Natural killer cell (primary cell): ENCODE measurements around the gene CPZ. TPM values are rescaled to one million over a fixed set of nuclear protein-coding genes. Genes with fewer than 3 reads are reported as not detected.

Experiments
- ATAC-seq, 3 donors: fragments of 150-1000 bp in 2 of 3; fragments of 200-7000 bp in 1 of 3; cut with Tn5 transposase; 1 replicate in 1 of 3; 2 replicates in 2 of 3; pipeline ENCODE4 v1.10.0; 2021; ENCODE audit warnings: mild to moderate bottlenecking in 2 of 3, moderate library complexity in 2 of 3
- DNase-seq, 2 donors: peaks; one replicate each; pipeline versions ENCODE4 v3.0.0 to v3.0.0-alpha.2; 2013 to 2021; ENCODE audit warnings: mixed read lengths in 1 of 2
- H3K27ac ChIP-seq: one replicate; pipeline ENCODE4 v1.5.1; 2013; ENCODE audit warnings: mild to moderate bottlenecking, low read length
- H3K27me3 ChIP-seq: one replicate; pipeline ENCODE4 v1.6.1; 2013; ENCODE audit warnings: low read length; ENCODE audit not compliant: control insufficient read depth, insufficient read depth
- H3K36me3 ChIP-seq: one replicate; pipeline ENCODE4 v1.6.1; 2013; ENCODE audit warnings: low read length; ENCODE audit not compliant: control insufficient read depth, insufficient read depth
- H3K4me1 ChIP-seq: one replicate; pipeline ENCODE4 v1.6.1; 2013; ENCODE audit warnings: low read length; ENCODE audit not compliant: control insufficient read depth, insufficient read depth
- H3K4me3 ChIP-seq: one replicate; pipeline ENCODE4 v1.5.1; 2013; ENCODE audit warnings: low read length
- H3K9me3 ChIP-seq: one replicate; pipeline ENCODE4 v1.6.1; 2013; ENCODE audit warnings: low read length; ENCODE audit not compliant: control insufficient read depth, insufficient read depth
- H3K27ac Mint-ChIP-seq, 2 donors: one replicate each; pipeline ENCODE4 v1.8.0; 2022; ENCODE audit warnings: mild to moderate bottlenecking in 2 of 2, mixed read lengths in 2 of 2, moderate library complexity in 1 of 2
- H3K27me3 Mint-ChIP-seq, 2 donors: one replicate each; pipeline ENCODE4 v1.8.0; 2022; ENCODE audit warnings: low read depth in 2 of 2, mixed read lengths in 2 of 2
- H3K36me3 Mint-ChIP-seq: one replicate; pipeline ENCODE4 v1.8.0; 2022; ENCODE audit warnings: mixed read lengths
- H3K4me1 Mint-ChIP-seq, 2 donors: one replicate each; pipeline ENCODE4 v1.8.0; 2022; ENCODE audit warnings: mixed read lengths in 2 of 2
- H3K4me3 Mint-ChIP-seq: one replicate; pipeline ENCODE4 v1.8.0; 2022; ENCODE audit warnings: mild to moderate bottlenecking, moderate library complexity, mixed read lengths
- H3K9me3 Mint-ChIP-seq, 2 donors: one replicate each; pipeline ENCODE4 v1.8.0; 2022; ENCODE audit warnings: mixed read lengths in 2 of 2
- WGBS: methylation state at CpG from one replicate; pipeline ENCODE4 v1.1.7; 2013; ENCODE audit warnings: missing lambda C conversion rate; ENCODE audit not compliant: insufficient coverage; 5-methylcytosine and 5-hydroxymethylcytosine counted together
- intact Hi-C: fragments of 100-400 bp; cut with micrococcal nuclease; formaldehyde crosslinking; loops from one replicate; pipeline ENCODE4 v1.14.2; 2022
- total RNA-seq, 4 donors: library from RNA; stranded (reverse); fragments of 120-200 nt in 1 of 4; gene quantifications; one replicate each; pipeline versions ENCODE4 v1.2.3 to v1.2.4, GENCODE V29; 2013 to 2022
- TF ChIP-seq, protein P1 (sequence below): fragments of 200-600 bp; IDR thresholded peaks from one replicate; pipeline ENCODE4 v1.8.0; 2022; ENCODE audit warnings: antibody characterized with exemption

CPZ gene
- total RNA-seq, 3 donors from 2014 or later (not counting 1 experiment from before 2014, with no cell fraction given): not detected

DNA sequence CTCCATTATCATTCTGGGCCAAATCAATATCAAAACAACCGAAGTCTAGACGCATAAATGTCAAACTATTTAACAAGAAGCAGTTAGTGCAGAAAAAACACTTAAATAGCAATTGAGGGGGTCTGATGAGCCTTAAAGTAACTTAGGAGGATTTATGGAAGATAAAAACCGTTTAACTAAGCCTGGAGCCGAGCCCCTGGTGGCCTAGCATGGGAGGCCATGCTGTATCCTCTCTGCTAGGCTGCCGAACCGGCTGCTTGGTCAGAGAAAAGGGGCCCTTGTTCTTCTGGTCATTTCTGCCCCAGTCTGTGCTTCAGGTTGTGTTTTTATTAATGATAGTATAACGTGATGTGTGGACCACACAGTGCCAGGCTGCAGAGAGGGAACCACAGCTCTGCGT is 72.4 kb downstream of the CPZ start:
- no peaks in the 10 kb centered on the region for H3K36me3 ChIP-seq
- DNase-seq (no peak), ATAC-seq (no peak)
- H3K36me3 Mint-ChIP-seq: no peaks in the 10 kb centered on the region
- H3K4me3 ChIP-seq: no peak overlapping the region
- no peaks in the 10 kb centered on the region for H3K9me3 Mint-ChIP-seq
- H3K27me3 Mint-ChIP-seq: peaks cover 3 to 10% of the 10 kb centered on the region in 2 donors
- intact Hi-C loops: no loop called here
- no peaks in the 10 kb centered on the region for H3K4me1 ChIP-seq
- no peak overlapping the region for H3K4me3 Mint-ChIP-seq
- WGBS: 73% methylated on average over 8 of the region's 8 CpGs
- H3K4me1 Mint-ChIP-seq: no peaks in the 10 kb centered on the region
- TF ChIP-seq, protein P1, sequence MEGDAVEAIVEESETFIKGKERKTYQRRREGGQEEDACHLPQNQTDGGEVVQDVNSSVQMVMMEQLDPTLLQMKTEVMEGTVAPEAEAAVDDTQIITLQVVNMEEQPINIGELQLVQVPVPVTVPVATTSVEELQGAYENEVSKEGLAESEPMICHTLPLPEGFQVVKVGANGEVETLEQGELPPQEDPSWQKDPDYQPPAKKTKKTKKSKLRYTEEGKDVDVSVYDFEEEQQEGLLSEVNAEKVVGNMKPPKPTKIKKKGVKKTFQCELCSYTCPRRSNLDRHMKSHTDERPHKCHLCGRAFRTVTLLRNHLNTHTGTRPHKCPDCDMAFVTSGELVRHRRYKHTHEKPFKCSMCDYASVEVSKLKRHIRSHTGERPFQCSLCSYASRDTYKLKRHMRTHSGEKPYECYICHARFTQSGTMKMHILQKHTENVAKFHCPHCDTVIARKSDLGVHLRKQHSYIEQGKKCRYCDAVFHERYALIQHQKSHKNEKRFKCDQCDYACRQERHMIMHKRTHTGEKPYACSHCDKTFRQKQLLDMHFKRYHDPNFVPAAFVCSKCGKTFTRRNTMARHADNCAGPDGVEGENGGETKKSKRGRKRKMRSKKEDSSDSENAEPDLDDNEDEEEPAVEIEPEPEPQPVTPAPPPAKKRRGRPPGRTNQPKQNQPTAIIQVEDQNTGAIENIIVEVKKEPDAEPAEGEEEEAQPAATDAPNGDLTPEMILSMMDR: no peak
- no peak overlapping the region for H3K27ac ChIP-seq
- no peaks in the 10 kb centered on the region for H3K9me3 ChIP-seq
- no peak overlapping the region for H3K27ac Mint-ChIP-seq
- no peaks in the 10 kb centered on the region for H3K27me3 ChIP-seq

DNA sequence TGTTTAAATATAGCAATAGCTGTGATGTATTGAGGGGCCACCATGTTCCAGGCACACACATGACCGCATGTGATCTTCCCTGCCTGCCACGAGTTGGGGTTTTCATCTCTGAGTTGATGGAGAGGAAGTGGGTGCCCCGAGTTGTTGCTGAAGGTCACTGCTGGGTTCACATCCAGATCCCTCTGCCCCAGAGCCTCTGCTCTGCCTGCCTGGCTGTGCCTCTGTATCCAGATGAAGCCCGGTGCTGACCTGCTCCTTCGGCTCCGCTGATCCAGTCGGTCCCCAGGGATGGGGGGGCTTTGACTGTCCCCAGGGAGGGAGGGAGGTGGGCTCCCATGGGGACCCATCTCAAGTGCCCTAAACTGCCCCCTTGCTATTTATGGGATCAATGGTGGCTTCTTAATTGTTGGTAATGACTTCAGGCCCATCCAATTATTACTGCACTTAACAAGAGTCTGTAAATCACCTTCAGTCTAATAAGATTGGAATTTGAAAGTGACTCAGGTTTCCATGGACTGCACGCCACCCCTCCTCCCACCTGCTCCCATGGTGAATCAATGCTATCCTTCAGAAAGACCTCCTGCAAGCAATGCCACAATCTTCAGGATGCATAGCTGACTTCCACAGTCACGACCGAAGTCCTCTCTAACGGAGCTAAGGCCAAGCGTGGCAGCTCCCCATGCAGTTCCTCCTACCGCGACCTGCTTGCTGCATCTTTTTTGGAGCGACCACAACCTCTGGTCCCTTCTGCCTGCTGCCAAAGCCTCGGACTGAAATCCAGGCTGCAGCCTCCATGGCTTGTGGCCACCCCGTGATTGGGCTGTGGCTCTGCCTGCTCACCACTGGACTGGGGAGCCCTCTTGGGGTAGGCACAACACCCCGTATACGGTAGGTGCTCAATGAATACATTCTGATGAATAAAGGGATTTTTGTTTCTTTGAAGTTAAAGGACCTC is 73.1 kb downstream of the CPZ start:
- H3K36me3 ChIP-seq: no peaks in the 10 kb centered on the region
- no peak overlapping the region for H3K4me3 Mint-ChIP-seq
- ATAC-seq (no peak), DNase-seq (no peak)
- H3K36me3 Mint-ChIP-seq: no peaks in the 10 kb centered on the region
- no peak overlapping the region for H3K27ac ChIP-seq
- no peaks in the 10 kb centered on the region for H3K9me3 Mint-ChIP-seq
- 81% methylated on average over 19 of the region's 19 CpGs for WGBS
- H3K9me3 ChIP-seq: no peaks in the 10 kb centered on the region
- no peaks in the 10 kb centered on the region for H3K4me1 Mint-ChIP-seq
- intact Hi-C loops: no loop called here
- H3K27me3 ChIP-seq: no peaks in the 10 kb centered on the region
- H3K4me3 ChIP-seq: no peak overlapping the region
- H3K27ac Mint-ChIP-seq: no peak overlapping the region
- no peaks in the 10 kb centered on the region for H3K4me1 ChIP-seq
- peaks cover 3 to 10% of the 10 kb centered on the region in 2 donors for H3K27me3 Mint-ChIP-seq
- TF ChIP-seq, protein P1: no peak

DNA sequence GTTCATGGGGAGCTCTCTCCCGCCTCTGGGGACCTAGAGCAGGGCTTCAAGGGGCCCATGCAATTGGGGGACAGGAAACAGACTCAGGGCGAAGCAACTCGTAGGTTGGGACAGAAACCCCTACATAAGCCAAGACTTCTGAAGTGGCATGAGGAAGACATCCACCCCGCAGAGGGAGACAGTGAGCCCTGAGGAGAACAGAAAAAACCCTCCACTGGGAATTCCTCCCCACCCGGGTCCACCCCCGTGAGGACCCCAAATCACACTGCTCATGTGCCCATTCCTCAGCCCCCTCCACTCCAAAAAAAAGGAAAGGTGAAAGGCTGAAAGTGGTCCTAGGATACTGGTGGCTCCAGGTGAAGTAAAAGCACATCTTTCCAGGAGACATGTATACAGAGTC is 74.0 kb downstream of the CPZ start:
- H3K4me1 ChIP-seq: no peaks in the 10 kb centered on the region
- H3K36me3 ChIP-seq: no peaks in the 10 kb centered on the region
- H3K27me3 ChIP-seq: no peaks in the 10 kb centered on the region
- WGBS: 84% methylated on average over 4 of the region's 6 CpGs
- no peak for DNase-seq
- TF ChIP-seq, protein P1: no peak
- no peak overlapping the region for H3K4me3 ChIP-seq
- intact Hi-C loops: no loop called here
- H3K36me3 Mint-ChIP-seq: no peaks in the 10 kb centered on the region
- no peak overlapping the region for H3K27ac ChIP-seq
- no peaks in the 10 kb centered on the region for H3K9me3 ChIP-seq
- no peak for ATAC-seq
- H3K4me1 Mint-ChIP-seq: no peaks in the 10 kb centered on the region
- no peaks in the 10 kb centered on the region for H3K9me3 Mint-ChIP-seq
- no peak overlapping the region for H3K4me3 Mint-ChIP-seq
- no peak overlapping the region for H3K27ac Mint-ChIP-seq
- H3K27me3 Mint-ChIP-seq: peaks cover 8 to 18% of the 10 kb centered on the region in 2 donors

Other genes with a start within 250 kb of the CPZ start
- 10 to 100 TPM; 12.4 to 18.3 (median 15.4) TPM for gene ACOX3, start 152.0 kb upstream of the CPZ start, total RNA-seq
- gene TRMT44, start 152.0 kb upstream of the CPZ start, total RNA-seq: 10 to 100 TPM; 24.4 to 37.5 (median 34.3) TPM
- not detected for gene GPR78, start 12.4 kb upstream of the CPZ start, total RNA-seq